HEK293 (cell line): ENCODE results near the gene PDE4D.

ENCODE experiments used
- CTCF ChIP-seq: fragments of 450-650 bp; formaldehyde crosslinking; IDR thresholded peaks from 2 replicates; pipeline ENCODE4 v1.5.1; 2016; ENCODE audit warnings: missing biosample characterization, missing genetic modification characterization
- GLI4 ChIP-seq: fragments of 450-650 bp; formaldehyde crosslinking; IDR thresholded peaks from 2 replicates; pipeline ENCODE4 v1.5.1; 2016; ENCODE audit warnings: missing biosample characterization, missing genetic modification characterization
- TRIM28 ChIP-seq: IDR thresholded peaks from 2 replicates; pipeline ENCODE4 v1.6.1; 2011; ENCODE audit warnings: low read length, control low read depth, borderline replicate concordance
- ZBTB44 ChIP-seq: fragments of 450-650 bp; IDR thresholded peaks from 2 replicates; pipeline ENCODE4 v1.5.1; 2018; ENCODE audit warnings: missing biosample characterization, mild to moderate bottlenecking, missing genetic modification characterization
- ZNF239 ChIP-seq: fragments of 450-650 bp; formaldehyde crosslinking; IDR thresholded peaks from 2 replicates; pipeline ENCODE4 v1.5.1; 2016; ENCODE audit warnings: missing biosample characterization, missing genetic modification characterization
- ZNF580 ChIP-seq: fragments of 450-650 bp; formaldehyde crosslinking; IDR thresholded peaks from 2 replicates; pipeline ENCODE4 v1.5.1; 2016; ENCODE audit warnings: missing biosample characterization, missing genetic modification characterization
- ZNF768 ChIP-seq: fragments of 450-650 bp; formaldehyde crosslinking; IDR thresholded peaks from 2 replicates; pipeline ENCODE4 v1.5.1; 2018; ENCODE audit warnings: missing biosample characterization, mild to moderate bottlenecking, missing genetic modification characterization

- TF ChIP-seq ZBTB44 (no peak), ZNF768 (tag by site-specific recombination) (no peak), CTCF (tag by site-specific recombination) (no peak), GLI4 (tag by site-specific recombination) (no peak), ZNF239 (tag by site-specific recombination) (no peak), TRIM28 (no peak), ZNF580 (no peak)
Measured at GRCh38 chr5:59817536-59817935, 76.0 kb downstream of the PDE4D start.
